HepG2 (cell line): ENCODE measurements around the gene MRPL2.
"Not testable (repeated sequence)": the region's sequence is repeated elsewhere in the genome, so short reads cannot be mapped to it uniquely, and the experiment has no call there.

Source experiments
- CTCF ChIP-seq: sonication (generic); formaldehyde crosslinking; IDR thresholded peaks from 2 replicates; pipeline ENCODE4 v1.5.0; 2020; ENCODE audit warnings: mild to moderate bottlenecking, missing genetic modification reagents, moderate library complexity
- EP300 ChIP-seq, 3 experiments: sonication (generic) in 1 of 3; formaldehyde crosslinking in 1 of 3; IDR thresholded peaks; 2 replicates each; pipeline versions ENCODE4 v1.5.1 to v1.6.1; 2011 to 2020; ENCODE audit warnings: low read depth in 2 of 3, low read length in 2 of 3, borderline replicate concordance in 1 of 3, improper control_type of control experiment in 1 of 3, mild to moderate bottlenecking in 1 of 3, missing genetic modification reagents in 1 of 3, moderate library complexity in 1 of 3
- FOXK1 ChIP-seq: sonication (generic); formaldehyde crosslinking; IDR thresholded peaks from 2 replicates; pipeline ENCODE4 v1.4.0; 2020; ENCODE audit warnings: low read depth, missing genetic modification reagents, borderline replicate concordance
- FOXP1 ChIP-seq, 2 experiments: fragments of 450-650 bp in 1 of 2; IDR thresholded peaks; 2 replicates each; pipeline ENCODE4 v1.6.1; 2017 to 2018; ENCODE audit warnings: antibody characterized with exemption in 1 of 2
- IRF9 ChIP-seq: sonication (generic); formaldehyde crosslinking; IDR thresholded peaks from 2 replicates; pipeline ENCODE4 v1.8.0; 2022; ENCODE audit warnings: missing genetic modification reagents, mild to moderate bottlenecking, borderline replicate concordance
- MAZ ChIP-seq, 2 experiments: sonication (generic) in 1 of 2; formaldehyde crosslinking in 1 of 2; IDR thresholded peaks; 2 replicates each; pipeline versions ENCODE4 v1.5.0 to v1.6.1; 2012 to 2020; ENCODE audit warnings: low read depth in 2 of 2, mild to moderate bottlenecking in 2 of 2, borderline replicate concordance in 1 of 2, improper control_type of control experiment in 1 of 2, low read length in 1 of 2, missing genetic modification reagents in 1 of 2, moderate library complexity in 1 of 2
- SAFB2 ChIP-seq: sonication (generic); formaldehyde crosslinking; IDR thresholded peaks from 2 replicates; pipeline ENCODE4 v1.5.1; 2020; ENCODE audit warnings: missing genetic modification reagents, low read depth, mild to moderate bottlenecking, borderline replicate concordance
- TAF15 ChIP-seq: fragments of 200-400 bp; formaldehyde crosslinking; IDR thresholded peaks from one replicate; pipeline ENCODE4 v1.6.1; 2018; ENCODE audit warnings: mild to moderate bottlenecking, low read depth, low read length; ENCODE audit not compliant: poor library complexity, severe bottlenecking
- ZBTB26 ChIP-seq: IDR thresholded peaks from 2 replicates; pipeline ENCODE4 v1.6.1; 2016; ENCODE audit warnings: missing compliant biosample characterization, missing genetic modification reagents, borderline replicate concordance
- ZNF431 ChIP-seq: sonication (generic); formaldehyde crosslinking; IDR thresholded peaks from 2 replicates; pipeline ENCODE4 v1.9.0; 2022; ENCODE audit warnings: missing genetic modification reagents, low read depth, mild to moderate bottlenecking, borderline replicate concordance
- ZNF558 ChIP-seq: sonication (generic); formaldehyde crosslinking; IDR thresholded peaks from 2 replicates; pipeline ENCODE4 v1.9.0; 2022; ENCODE audit warnings: mild to moderate bottlenecking, missing genetic modification reagents, borderline replicate concordance
- TF ChIP-seq, protein P1 (sequence below): sonication (generic); formaldehyde crosslinking; IDR thresholded peaks from 2 replicates; pipeline ENCODE4 v1.5.0; 2020; ENCODE audit warnings: missing genetic modification reagents
- TF ChIP-seq, protein P2 (sequence below): sonication (generic); formaldehyde crosslinking; IDR thresholded peaks from 2 replicates; pipeline ENCODE4 v1.4.0; 2020; ENCODE audit warnings: missing genetic modification reagents

- TF ChIP-seq ZNF558 (CRISPR knock-in tag); MAZ (IDR thresholded peaks at IDR 0.05; ENCODE audit: borderline replicate concordance, low read depth, low read length); MAZ (CRISPR knock-in tag; IDR thresholded peaks at IDR 0.05; ENCODE audit: low read depth); FOXK1 (CRISPR knock-in tag); SAFB2 (CRISPR knock-in tag); CTCF (CRISPR knock-in tag); EP300 (IDR thresholded peaks at IDR 0.05; ENCODE audit: low read depth in 2 of 2, low read length in 2 of 2); EP300 (CRISPR knock-in tag; IDR thresholded peaks at IDR 0.05; ENCODE audit: borderline replicate concordance); FOXP1 (IDR thresholded peaks at IDR 0.05); FOXP1 (CRISPR knock-in tag; IDR thresholded peaks at IDR 0.05); TAF15; ZBTB26 (CRISPR knock-in tag); ZNF431 (CRISPR knock-in tag); IRF9 (CRISPR knock-in tag): not testable (repeated sequence)
- TF ChIP-seq, protein P1, sequence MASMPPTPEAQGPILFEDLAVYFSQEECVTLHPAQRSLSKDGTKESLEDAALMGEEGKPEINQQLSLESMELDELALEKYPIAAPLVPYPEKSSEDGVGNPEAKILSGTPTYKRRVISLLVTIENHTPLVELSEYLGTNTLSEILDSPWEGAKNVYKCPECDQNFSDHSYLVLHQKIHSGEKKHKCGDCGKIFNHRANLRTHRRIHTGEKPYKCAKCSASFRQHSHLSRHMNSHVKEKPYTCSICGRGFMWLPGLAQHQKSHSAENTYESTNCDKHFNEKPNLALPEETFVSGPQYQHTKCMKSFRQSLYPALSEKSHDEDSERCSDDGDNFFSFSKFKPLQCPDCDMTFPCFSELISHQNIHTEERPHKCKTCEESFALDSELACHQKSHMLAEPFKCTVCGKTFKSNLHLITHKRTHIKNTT (CRISPR knock-in tag): not testable (repeated sequence)
- TF ChIP-seq, protein P2, sequence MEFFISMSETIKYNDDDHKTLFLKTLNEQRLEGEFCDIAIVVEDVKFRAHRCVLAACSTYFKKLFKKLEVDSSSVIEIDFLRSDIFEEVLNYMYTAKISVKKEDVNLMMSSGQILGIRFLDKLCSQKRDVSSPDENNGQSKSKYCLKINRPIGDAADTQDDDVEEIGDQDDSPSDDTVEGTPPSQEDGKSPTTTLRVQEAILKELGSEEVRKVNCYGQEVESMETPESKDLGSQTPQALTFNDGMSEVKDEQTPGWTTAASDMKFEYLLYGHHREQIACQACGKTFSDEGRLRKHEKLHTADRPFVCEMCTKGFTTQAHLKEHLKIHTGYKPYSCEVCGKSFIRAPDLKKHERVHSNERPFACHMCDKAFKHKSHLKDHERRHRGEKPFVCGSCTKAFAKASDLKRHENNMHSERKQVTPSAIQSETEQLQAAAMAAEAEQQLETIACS (CRISPR knock-in tag): not testable (repeated sequence)
Measured at GRCh38 chr6:43081922-43082321, 22.7 kb upstream of the MRPL2 start.
